ENCODE data around the gene DPCD.
"Not testable (repeated sequence)": the region's sequence is repeated elsewhere in the genome, so short reads cannot be mapped to it uniquely, and the experiment has no call there.

Gene DPCD

DNA sequence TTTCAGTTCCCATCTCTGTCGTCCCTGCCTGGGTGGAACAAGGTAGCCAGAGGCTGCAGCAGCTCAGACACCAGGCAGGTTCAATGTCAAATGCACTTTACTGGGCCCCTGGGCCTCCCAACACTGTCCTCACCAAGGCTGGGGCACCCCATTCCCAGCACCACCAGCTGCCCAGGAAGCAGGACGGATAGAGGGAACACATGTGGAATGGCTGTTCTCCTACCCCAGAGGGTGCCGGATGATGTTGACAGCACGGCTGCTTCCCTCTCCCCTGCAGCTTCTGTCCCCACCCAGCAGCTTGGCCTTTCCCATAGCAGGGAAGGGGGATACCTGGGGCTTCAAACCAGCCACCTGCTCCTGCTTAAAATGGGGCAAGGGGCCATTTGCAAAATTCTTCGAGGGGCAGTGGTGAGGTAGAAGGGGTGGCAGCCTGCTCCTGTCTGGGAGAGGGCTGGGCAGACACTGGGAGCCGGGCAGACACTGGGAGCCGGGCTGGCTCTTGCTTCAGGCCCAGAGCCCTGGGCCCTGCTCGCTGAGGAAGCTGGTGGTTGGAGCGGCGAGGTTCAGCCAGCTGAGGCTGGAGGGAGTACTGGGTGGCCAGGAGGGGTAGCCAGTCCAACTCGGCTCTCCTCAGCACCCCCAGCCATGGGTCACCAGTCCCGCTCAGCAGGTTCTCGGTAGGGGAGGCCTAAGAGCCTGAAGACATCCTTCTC, 9.2 kb upstream of the DPCD start:
- no peak for DNase-seq
- H3K9me3 ChIP-seq = no peaks in the 10 kb centered on the region
- no peaks in the 10 kb centered on the region for H3K36me3 ChIP-seq
- no peak overlapping the region for H3K4me3 ChIP-seq (ENCODE audit: low read depth, low read length)
- no peaks in the 10 kb centered on the region for H3K4me1 ChIP-seq
- TF ChIP-seq, protein P1, sequence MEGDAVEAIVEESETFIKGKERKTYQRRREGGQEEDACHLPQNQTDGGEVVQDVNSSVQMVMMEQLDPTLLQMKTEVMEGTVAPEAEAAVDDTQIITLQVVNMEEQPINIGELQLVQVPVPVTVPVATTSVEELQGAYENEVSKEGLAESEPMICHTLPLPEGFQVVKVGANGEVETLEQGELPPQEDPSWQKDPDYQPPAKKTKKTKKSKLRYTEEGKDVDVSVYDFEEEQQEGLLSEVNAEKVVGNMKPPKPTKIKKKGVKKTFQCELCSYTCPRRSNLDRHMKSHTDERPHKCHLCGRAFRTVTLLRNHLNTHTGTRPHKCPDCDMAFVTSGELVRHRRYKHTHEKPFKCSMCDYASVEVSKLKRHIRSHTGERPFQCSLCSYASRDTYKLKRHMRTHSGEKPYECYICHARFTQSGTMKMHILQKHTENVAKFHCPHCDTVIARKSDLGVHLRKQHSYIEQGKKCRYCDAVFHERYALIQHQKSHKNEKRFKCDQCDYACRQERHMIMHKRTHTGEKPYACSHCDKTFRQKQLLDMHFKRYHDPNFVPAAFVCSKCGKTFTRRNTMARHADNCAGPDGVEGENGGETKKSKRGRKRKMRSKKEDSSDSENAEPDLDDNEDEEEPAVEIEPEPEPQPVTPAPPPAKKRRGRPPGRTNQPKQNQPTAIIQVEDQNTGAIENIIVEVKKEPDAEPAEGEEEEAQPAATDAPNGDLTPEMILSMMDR (IDR thresholded peaks at IDR 0.05; ENCODE audit: low read depth, low read length) = no peak
- no peaks in the 10 kb centered on the region for H3K27me3 ChIP-seq

DNA sequence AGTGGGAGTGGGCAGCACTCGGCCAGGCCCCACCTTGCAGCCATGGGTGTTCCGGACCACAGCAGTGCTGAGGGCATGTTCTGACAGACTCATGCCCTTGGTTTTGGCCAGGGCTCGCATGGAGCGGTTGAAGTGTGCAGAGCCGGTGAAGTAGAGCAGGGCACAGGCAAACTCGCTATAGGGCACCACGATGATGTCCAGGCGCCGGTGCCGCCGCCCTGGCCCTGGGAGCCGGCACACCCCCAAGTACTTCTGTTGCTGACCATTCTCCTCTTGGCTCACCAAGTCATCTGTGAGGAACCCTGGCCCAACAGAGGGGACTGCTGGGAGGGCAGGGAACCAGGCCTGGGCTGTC, 8.6 kb upstream of the DPCD start:
- Histone ChIP-seq H3K9me3 (no peaks in the 10 kb centered on the region), H3K4me1 (no peaks in the 10 kb centered on the region), H3K27me3 (no peaks in the 10 kb centered on the region), H3K36me3 (no peaks in the 10 kb centered on the region), H3K4me3 (ENCODE audit: low read depth, low read length) (no peak overlapping the region)
- TF ChIP-seq, protein P1 (IDR thresholded peaks at IDR 0.05; ENCODE audit: low read depth, low read length) = no peak
- DNase-seq = no peak

DNA sequence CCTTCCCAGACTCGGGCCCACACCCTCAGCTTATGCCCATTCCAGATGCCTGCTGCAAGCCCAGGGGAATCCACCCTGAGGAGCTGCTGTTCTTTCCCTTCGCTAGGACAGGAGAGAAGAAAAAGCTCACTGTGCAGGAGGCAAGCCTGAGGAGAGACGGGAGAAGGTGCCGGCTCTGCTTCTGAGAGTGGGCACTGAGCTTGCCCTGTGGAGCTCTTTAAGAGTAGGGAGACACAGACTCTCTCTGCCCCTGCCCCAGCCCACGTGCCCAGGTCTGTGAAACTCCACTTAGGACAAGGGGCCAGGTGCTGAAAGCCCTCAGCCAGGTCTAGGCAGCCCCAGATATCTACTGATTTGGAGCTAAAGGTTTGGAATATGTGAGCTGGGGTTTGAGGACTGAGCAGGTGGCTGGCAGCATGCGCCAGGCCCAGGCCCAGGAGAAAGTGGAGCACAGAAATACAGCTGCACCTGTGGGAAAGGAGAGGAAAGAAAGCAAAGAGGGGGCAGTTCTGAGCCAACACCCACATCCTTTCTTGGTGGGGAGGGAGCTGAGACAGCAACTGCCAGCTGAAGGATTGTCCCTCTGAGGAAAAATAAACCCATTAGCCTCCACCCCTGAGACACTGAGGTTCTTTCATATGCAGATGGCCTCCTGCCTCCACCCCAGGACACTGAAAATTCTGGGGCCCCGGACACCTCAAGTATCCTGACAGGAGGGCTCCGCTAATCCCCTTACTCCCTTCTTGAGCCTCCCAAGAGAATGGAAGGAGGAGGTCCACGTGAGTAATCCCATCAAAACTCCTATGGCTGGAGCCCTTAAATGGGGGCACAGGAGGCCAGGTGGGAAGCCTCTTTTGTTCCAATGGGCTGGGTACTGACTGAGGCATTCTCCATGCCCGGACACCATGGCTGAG, 7.4 kb upstream of the DPCD start:
- DNase-seq = no peak
- Histone ChIP-seq H3K4me3 (ENCODE audit: low read depth, low read length) (no peak overlapping the region), H3K9me3 (no peaks in the 10 kb centered on the region), H3K36me3 (no peaks in the 10 kb centered on the region), H3K27me3 (no peaks in the 10 kb centered on the region), H3K4me1 (no peaks in the 10 kb centered on the region)
- TF ChIP-seq, protein P1 (IDR thresholded peaks at IDR 0.05; ENCODE audit: low read depth, low read length) = no peak

DNA sequence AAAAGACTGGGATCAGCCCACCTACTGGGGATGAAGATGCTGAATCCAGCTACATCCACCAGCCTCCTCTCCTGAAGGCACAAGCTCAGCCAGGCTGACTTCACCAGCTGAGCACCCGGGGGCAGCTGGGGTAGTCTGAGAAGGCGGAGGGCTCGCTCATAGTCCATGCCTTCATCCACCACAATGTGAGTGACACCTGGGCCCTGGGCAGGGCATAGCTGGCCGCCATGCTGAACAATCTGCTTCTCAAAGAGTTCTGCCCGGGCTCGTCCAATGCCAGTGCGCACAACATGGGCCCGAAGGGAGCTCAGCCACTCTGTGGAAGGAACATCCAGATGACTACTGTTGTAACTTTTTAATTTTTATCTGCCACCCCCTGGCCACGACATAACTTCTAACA, 2.3 kb upstream of the DPCD start:
- H3K4me1 ChIP-seq = no peaks in the 10 kb centered on the region
- H3K9me3 ChIP-seq = no peaks in the 10 kb centered on the region
- H3K36me3 ChIP-seq = no peaks in the 10 kb centered on the region
- no peak for DNase-seq
- no peaks in the 10 kb centered on the region for H3K27me3 ChIP-seq
- TF ChIP-seq, protein P1 (IDR thresholded peaks at IDR 0.05; ENCODE audit: low read depth, low read length) = no peak
- H3K4me3 ChIP-seq (ENCODE audit: low read depth, low read length) = no peak overlapping the region

DNA sequence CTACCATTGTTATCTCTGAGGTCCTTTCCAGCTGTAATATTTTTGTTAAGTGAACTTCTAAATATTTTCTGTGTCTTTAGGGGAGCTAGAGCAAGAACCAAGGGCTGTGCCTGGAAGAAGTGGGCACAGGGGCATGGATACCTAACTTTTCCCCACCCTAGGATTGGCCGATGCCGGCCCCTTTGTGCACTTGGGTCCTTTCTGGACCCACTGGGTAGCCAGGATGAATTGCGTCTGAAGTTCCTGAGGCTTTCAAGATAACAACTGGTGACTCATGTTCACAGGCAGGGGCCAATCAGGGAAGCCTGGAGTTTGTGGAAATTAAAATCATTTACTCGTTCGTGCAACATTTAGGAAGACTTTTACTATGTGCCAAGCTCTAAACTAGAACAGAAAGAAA, 758 bp downstream of the DPCD start:
- Histone ChIP-seq H3K27me3 (no peaks in the 10 kb centered on the region), H3K36me3 (no peaks in the 10 kb centered on the region), H3K4me3 (ENCODE audit: low read depth, low read length) (peak overlapping the region; percentile 92), H3K4me1 (no peaks in the 10 kb centered on the region), H3K9me3 (no peaks in the 10 kb centered on the region)
- TF ChIP-seq, protein P1 (IDR thresholded peaks at IDR 0.05; ENCODE audit: low read depth, low read length) = no peak
- no peak for DNase-seq

DNA sequence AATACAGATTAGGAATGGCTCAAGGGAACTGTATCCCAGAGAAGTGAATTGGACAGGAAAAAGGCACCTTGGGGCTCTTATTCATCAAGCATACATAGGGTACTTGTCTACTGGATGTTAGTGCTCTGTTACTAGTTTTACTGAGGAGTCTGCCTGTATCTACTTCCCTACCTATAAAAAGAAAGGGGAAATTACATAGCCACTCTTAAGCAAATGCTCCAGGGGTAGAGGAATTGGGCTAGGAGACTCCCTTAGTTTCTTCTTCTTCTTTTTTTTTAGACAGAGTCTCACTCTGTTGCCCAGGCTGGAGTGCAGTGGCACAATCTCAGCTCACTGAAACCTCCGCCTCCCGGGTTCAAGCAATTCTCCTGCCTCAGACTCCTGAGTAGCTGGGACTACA, 5.2 kb downstream of the DPCD start:
- H3K4me3 ChIP-seq (ENCODE audit: low read depth, low read length); H3K27me3 ChIP-seq; H3K36me3 ChIP-seq; H3K4me1 ChIP-seq; H3K9me3 ChIP-seq; DNase-seq: not testable (repeated sequence)
